Endothelial cell of umbilical vein (primary cell): Measurements from ENCODE around the gene ZNF148. TPM values are rescaled to one million over a fixed set of nuclear protein-coding genes. Genes with fewer than 3 reads are reported as not detected.

Source experiments
- BruUV-seq: library from RNA; stranded (reverse); fragments of 400-500 nt; replicated peaks from 2 replicates; lab custom pipeline; 2021; lab: Mats Ljungman, UMichigan
- CTCF ChIA-PET: fragments of 300-600, 350-600 bp; sonication (Branson Sonifier 250); formaldehyde crosslinking; loops from one replicate; lab custom pipeline; 2021; ENCODE audit warnings: antibody characterized with exemption, inconsistent platforms; lab: Charles Lee
- POLR2A ChIA-PET: fragments of 300-600, 350-600 bp; sonication (Branson Sonifier 250); formaldehyde crosslinking; loops from one replicate; lab custom pipeline; 2021; ENCODE audit warnings: antibody characterized with exemption, inconsistent platforms; lab: Charles Lee
- DNase-seq: peaks from one replicate; pipeline ENCODE4 v3.0.0-alpha.2; 2011; ENCODE audit warnings: low read depth, low spot score
- FAIRE-seq: peaks from 2 replicates; lab custom pipeline; 2011; peaks lifted over from hg19 to GRCh38; lab: Jason Lieb, UNC
- H2AFZ ChIP-seq: 2 replicates; pipeline ENCODE4 v1.6.0; 2012; ENCODE audit warnings: low read depth, low read length, control low read depth, inconsistent platforms
- H3K27ac ChIP-seq: 2 replicates; pipeline ENCODE4 v1.5.1; 2011; ENCODE audit warnings: low read depth, mild to moderate bottlenecking, control low read depth, low read length, moderate library complexity; ENCODE audit not compliant: insufficient read depth
- H3K27me3 ChIP-seq, 2 experiments: 2 replicates each; pipeline versions ENCODE4 v1.6.0 to v1.6.1; 2011; ENCODE audit warnings: low read length in 2 of 2, mixed read lengths in 1 of 2; ENCODE audit not compliant: control insufficient read depth in 2 of 2, insufficient read depth in 2 of 2
- H3K36me3 ChIP-seq, 2 experiments: 2 replicates in 1 of 2; 3 replicates in 1 of 2; pipeline ENCODE4 v1.5.1; 2011; ENCODE audit warnings: low read length in 2 of 2, mild to moderate bottlenecking in 1 of 2, moderate library complexity in 1 of 2; ENCODE audit not compliant: control insufficient read depth in 2 of 2, insufficient read depth in 2 of 2; ENCODE audit errors: extremely low read depth in 1 of 2
- H3K4me1 ChIP-seq: 3 replicates; pipeline ENCODE4 v1.5.1; 2011; ENCODE audit warnings: mild to moderate bottlenecking, low read length; ENCODE audit not compliant: control insufficient read depth, insufficient read depth; ENCODE audit errors: extremely low read depth
- H3K4me2 ChIP-seq: 2 replicates; pipeline ENCODE4 v1.6.1; 2011; ENCODE audit warnings: low read length, control low read depth, mixed read lengths; ENCODE audit not compliant: insufficient read depth
- H3K4me3 ChIP-seq, 3 experiments: fragments of 200-600 bp in 1 of 3; sonication (generic), shearing (Covaris generic) in 1 of 3; replicated peaks in 1 of 3; 2 replicates each; pipeline ENCODE4 v1.5.1; 2011 to 2016; ENCODE audit warnings: control low read depth in 3 of 3, low read length in 3 of 3, mild to moderate bottlenecking in 2 of 3, inconsistent platforms in 1 of 3, low read depth in 1 of 3, moderate library complexity in 1 of 3; ENCODE audit not compliant: insufficient read depth in 1 of 3
- H3K79me2 ChIP-seq: 2 replicates; pipeline ENCODE4 v1.6.0; 2012; ENCODE audit warnings: low read length, inconsistent platforms; ENCODE audit not compliant: control insufficient read depth, insufficient read depth
- H3K9ac ChIP-seq: replicated peaks from 2 replicates; pipeline ENCODE3; 2011; ENCODE audit warnings: low read length, control low read depth; ENCODE audit not compliant: insufficient read depth; ENCODE audit errors: extremely low read depth
- H3K9me1 ChIP-seq: replicated peaks from 3 replicates; pipeline ENCODE4 v1.6.0; 2011; ENCODE audit warnings: mild to moderate bottlenecking, low read length; ENCODE audit not compliant: control insufficient read depth, insufficient read depth; ENCODE audit errors: extremely low read depth
- H3K9me3 ChIP-seq: replicated peaks from 2 replicates; pipeline ENCODE4 v1.5.1; 2012; ENCODE audit warnings: low read length, inconsistent platforms; ENCODE audit not compliant: control insufficient read depth, insufficient read depth
- H4K20me1 ChIP-seq: replicated peaks from 2 replicates; pipeline ENCODE3; 2011; ENCODE audit warnings: mild to moderate bottlenecking, low read length; ENCODE audit not compliant: control insufficient read depth, insufficient read depth; ENCODE audit errors: extremely low read depth
- EZH2 ChIP-seq: IDR thresholded peaks from 2 replicates; pipeline ENCODE4 v1.6.1; 2012; ENCODE audit warnings: borderline replicate concordance, low read depth, mild to moderate bottlenecking, moderate library complexity, low read length, inconsistent platforms; ENCODE audit not compliant: severe bottlenecking
- FOS ChIP-seq: IDR thresholded peaks from 2 replicates; pipeline ENCODE4 v1.6.1; 2011; ENCODE audit warnings: mild to moderate bottlenecking, low read length, moderate library complexity, borderline replicate concordance; ENCODE audit not compliant: insufficient read depth
- GATA2 ChIP-seq: IDR thresholded peaks from 2 replicates; pipeline ENCODE4 v1.7.0; 2011; ENCODE audit warnings: low read depth, mild to moderate bottlenecking, moderate library complexity, mixed read lengths, low read length; ENCODE audit not compliant: insufficient read length, insufficient read depth
- JUN ChIP-seq: IDR thresholded peaks from 2 replicates; pipeline ENCODE4 v1.6.1; 2011; ENCODE audit warnings: borderline replicate concordance, low read depth; ENCODE audit not compliant: insufficient read length, insufficient read depth
- MYC ChIP-seq: IDR thresholded peaks from one replicate; pipeline ENCODE4 v1.6.1; 2011; ENCODE audit warnings: mild to moderate bottlenecking, low read depth, low read length
- POLR2A ChIP-seq: IDR thresholded peaks from 2 replicates; pipeline ENCODE4 v1.6.1; 2012; ENCODE audit warnings: low read depth, mild to moderate bottlenecking, control low read depth, low read length
- POLR2AphosphoS5 ChIP-seq: IDR thresholded peaks from 2 replicates; pipeline ENCODE4 v1.6.1; 2012; ENCODE audit warnings: low read depth, mild to moderate bottlenecking, control low read depth, low read length, moderate library complexity; ENCODE audit not compliant: insufficient read depth
- dilution Hi-C: fragments of 300-500 bp; cut with MboI; formaldehyde crosslinking; loops from one replicate; pipeline ENCODE4 v1.15.0; 2019; ENCODE audit warnings: low sequenced_read_pairs; ENCODE audit not compliant: extremely low pct_ligation_motif_present
- intact Hi-C: fragments of 100-400 bp; cut with micrococcal nuclease; formaldehyde crosslinking; loops from one replicate; pipeline ENCODE4 v1.10.0; 2022
- polyA plus RNA-seq, 4 experiments: library from polyadenylated mRNA; depleted of rRNA in 3 of 4; stranded (reverse) in 3 of 4; unstranded in 1 of 4; fragments of >200 nt; gene quantifications; 2 replicates each; pipeline versions ENCODE4 v1.2.1 to v1.2.3, GENCODE V29; 2011 to 2012; ENCODE audit warnings: missing spikeins in 1 of 4
- total RNA-seq: library from RNA; stranded (reverse); gene quantifications from 2 replicates; pipeline ENCODE4 v1.2.3, GENCODE V29; 2021
- TF ChIP-seq, protein P1 (sequence below): IDR thresholded peaks from 2 replicates; pipeline ENCODE4 v1.6.1; 2011; ENCODE audit not compliant: insufficient read depth, insufficient read length
- TF ChIP-seq, protein P2 (sequence below), 2 donors: IDR thresholded peaks; 1 replicate in 1 of 2; 2 replicates in 1 of 2; pipeline ENCODE4 v1.5.1; 2011; ENCODE audit warnings: low read length in 2 of 2, mild to moderate bottlenecking in 2 of 2, moderate library complexity in 2 of 2, control low read depth in 1 of 2, inconsistent platforms in 1 of 2, low read depth in 1 of 2; ENCODE audit not compliant: insufficient read depth in 1 of 2; ENCODE audit errors: extremely low read depth in 1 of 2

The ZNF148 gene
- total and polyA plus RNA-seq, 2 donors (not counting 3 experiments of a cell fraction or from before 2014, with no cell fraction given): 8.0 to 41.3 TPM

DNA sequence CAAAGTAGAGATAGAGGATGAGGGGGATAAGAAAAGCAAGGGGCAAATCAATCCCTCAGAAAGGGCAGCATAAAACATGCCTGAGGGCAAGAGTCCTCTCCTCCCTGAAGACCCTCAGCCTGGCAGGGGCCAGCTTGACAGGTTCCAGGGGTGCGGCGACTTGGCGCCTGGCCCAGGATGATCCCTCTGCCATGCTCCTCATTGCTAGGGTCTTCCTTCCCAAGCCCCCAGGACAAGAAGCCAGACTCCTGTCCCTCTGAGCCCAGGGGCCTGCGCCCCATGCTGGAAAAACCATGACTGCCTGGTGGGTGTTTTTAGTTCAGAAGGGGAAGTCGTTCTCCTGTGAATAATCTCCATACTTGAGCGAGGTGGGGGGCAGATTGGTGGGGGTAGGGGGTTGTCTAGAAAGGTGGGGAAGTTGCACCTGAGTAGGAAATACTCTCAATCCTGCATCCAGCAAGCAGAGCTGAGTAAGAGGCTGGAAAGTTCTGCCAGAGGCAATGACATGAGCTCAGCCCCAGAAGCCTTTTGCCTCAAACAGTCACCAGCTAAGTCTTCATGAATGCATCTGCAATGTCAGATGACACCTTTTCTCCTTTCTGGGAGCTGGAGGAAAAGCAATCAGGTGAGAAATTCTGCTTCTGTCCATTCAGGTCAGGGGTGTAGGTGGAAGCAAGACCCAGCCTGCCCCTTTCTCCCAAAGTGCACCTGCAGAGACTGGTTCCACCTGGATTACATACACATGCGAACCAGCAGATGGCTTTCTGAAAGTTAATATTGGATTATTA is 180.9 kb downstream of the ZNF148 start:
- ChIA-PET CTCF (interaction anchor here (0.9 to 1.2 kb wide), 2 partner anchors 244 to 505 kb away, joined by 3 read pairs; no protein-coding TSS in a partner anchor), POLR2A (no interaction called here)
- no TSS peak for BruUV-seq

More for the DNA sequence above, 180.9 kb downstream of the ZNF148 start:
- intact Hi-C loops (no loop called here), dilution Hi-C loops (no loop called here)
- Histone ChIP-seq H4K20me1 (no peaks in the 10 kb centered on the region), H3K4me2 (no peak overlapping the region), H3K27me3 (peaks cover 3 to 12% of the 10 kb centered on the region in 2 experiments), H3K27ac (no peak overlapping the region), H3K9me3 (no peaks in the 10 kb centered on the region), H3K4me1 (no peaks in the 10 kb centered on the region), H3K79me2 (no peaks in the 10 kb centered on the region), H2AFZ (no peak overlapping the region), H3K36me3 (no peaks in the 10 kb centered on the region), H3K9ac (no peak overlapping the region), H3K4me3 (no peak overlapping the region), H3K9me1 (no peaks in the 10 kb centered on the region)
- DNase-seq (no peak), FAIRE-seq (no peak)
- TF ChIP-seq EZH2 (no peak), FOS (no peak), POLR2A (no peak), POLR2AphosphoS5 (no peak), JUN (no peak), GATA2 (no peak), MYC (no peak)
- TF ChIP-seq, protein P1, sequence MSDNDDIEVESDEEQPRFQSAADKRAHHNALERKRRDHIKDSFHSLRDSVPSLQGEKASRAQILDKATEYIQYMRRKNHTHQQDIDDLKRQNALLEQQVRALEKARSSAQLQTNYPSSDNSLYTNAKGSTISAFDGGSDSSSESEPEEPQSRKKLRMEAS: no peak
- TF ChIP-seq, protein P2, sequence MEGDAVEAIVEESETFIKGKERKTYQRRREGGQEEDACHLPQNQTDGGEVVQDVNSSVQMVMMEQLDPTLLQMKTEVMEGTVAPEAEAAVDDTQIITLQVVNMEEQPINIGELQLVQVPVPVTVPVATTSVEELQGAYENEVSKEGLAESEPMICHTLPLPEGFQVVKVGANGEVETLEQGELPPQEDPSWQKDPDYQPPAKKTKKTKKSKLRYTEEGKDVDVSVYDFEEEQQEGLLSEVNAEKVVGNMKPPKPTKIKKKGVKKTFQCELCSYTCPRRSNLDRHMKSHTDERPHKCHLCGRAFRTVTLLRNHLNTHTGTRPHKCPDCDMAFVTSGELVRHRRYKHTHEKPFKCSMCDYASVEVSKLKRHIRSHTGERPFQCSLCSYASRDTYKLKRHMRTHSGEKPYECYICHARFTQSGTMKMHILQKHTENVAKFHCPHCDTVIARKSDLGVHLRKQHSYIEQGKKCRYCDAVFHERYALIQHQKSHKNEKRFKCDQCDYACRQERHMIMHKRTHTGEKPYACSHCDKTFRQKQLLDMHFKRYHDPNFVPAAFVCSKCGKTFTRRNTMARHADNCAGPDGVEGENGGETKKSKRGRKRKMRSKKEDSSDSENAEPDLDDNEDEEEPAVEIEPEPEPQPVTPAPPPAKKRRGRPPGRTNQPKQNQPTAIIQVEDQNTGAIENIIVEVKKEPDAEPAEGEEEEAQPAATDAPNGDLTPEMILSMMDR (IDR thresholded peaks at IDR 0.05; ENCODE audit: extremely low read depth in 1 of 2, insufficient read depth in 1 of 2, low read depth in 1 of 2, low read length in 2 of 2): no peak
